A673 (cell line): Measurements from ENCODE around the gene N4BP2L1.

Experiments used
- CTCF ChIP-seq: fragments of 300-800, 200-600 bp; sonication (generic); conservative IDR thresholded peaks from 2 replicates; pipeline ENCODE4 v1.5.1; 2017; ENCODE audit warnings: low read depth, mild to moderate bottlenecking, antibody characterized with exemption, low read length, moderate library complexity, mixed read lengths
- EZH2 ChIP-seq: fragments of 200-600 bp; sonication (generic); IDR thresholded peaks from 2 replicates; pipeline ENCODE4 v1.6.1; 2017; ENCODE audit warnings: borderline replicate concordance, low read depth, mild to moderate bottlenecking, mixed read lengths, antibody characterized with exemption, low read length; ENCODE audit not compliant: poor library complexity, severe bottlenecking

DNA sequence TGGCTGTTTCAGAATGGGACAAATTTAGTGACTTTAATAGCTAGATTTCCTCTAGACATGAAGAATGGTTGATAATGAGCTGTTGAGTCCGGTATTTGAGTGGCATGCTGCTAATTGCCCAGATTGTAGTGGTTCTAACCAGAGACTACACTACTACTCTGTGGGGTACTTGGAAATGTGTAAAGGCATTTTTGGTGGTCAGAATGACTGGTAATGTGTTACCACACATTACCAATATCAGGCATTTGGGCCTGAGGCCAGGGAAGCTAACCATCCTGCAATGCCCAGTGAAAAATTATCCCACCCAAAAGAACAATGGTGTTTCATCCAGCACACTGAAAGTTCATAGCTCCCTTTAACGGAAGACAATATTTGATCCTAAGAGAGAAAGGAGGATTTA lies 17.5 kb upstream of the N4BP2L1 start:
- TF ChIP-seq CTCF (no peak), EZH2 (no peak)
